Activated T-cell treated with anti-CD3 and anti-CD28 coated beads for 1 hour (primary cell): ENCODE measurements around the gene CMBL.
"Not testable (repeated sequence)": the region's sequence is repeated elsewhere in the genome, so short reads cannot be mapped to it uniquely, and the experiment has no call there.

Source experiments
- DNase-seq: peaks from one replicate; pipeline ENCODE4 v3.0.0-alpha.2; 2020; ENCODE audit warnings: low read depth

The CMBL gene

DNA sequence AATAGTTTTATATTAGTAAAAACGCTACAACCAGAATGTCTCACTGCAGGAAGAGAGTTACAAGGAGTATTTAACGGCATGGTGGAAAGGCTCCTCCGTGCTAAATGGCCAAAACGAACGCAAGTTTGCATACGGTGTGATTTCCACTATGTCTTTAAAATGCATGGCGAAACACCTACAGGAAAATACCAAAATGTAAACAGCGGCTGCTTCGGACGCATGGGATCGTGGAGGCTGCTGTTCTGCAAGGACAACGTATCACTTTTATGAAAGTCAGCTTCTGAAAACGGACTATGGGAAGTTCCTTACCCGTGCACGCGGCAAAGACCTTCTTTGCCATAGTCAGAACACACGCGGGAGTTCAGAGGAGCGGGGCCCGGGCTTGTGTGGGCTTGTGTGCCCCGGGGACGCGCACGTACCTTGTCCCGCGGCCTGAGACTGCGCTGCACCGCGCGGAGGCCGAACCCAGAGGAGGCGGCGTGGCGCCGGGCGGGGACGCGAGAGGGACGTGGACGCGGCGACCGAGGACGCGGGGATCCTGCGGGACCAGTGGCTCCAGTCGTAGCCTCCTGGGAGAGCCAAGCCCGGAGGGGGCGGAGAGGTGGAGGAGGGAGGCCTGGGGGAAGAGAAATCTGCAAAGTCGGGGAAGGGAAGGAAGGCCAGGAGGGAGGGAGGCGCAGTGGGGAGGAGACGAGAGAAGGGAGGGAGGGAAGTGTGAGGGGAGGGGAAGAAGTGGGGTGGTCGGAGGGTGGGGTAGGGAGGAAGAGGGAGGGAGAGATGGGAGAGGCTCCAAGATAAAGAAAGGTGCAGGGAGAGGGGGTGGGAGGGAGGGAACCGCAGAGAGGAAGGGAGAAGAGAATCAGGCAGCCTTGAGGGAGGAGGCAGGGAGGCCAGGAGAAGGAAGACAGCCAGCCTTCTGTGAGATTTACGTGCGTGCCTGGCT lies at the start of gene CMBL:
Gene CMBL, minus strand, starts transcription at position 697 of the 943 bp plus-strand sequence. CDS start 17,140 bp downstream, outside the sequence.
- DNase-seq, result no peak

DNA sequence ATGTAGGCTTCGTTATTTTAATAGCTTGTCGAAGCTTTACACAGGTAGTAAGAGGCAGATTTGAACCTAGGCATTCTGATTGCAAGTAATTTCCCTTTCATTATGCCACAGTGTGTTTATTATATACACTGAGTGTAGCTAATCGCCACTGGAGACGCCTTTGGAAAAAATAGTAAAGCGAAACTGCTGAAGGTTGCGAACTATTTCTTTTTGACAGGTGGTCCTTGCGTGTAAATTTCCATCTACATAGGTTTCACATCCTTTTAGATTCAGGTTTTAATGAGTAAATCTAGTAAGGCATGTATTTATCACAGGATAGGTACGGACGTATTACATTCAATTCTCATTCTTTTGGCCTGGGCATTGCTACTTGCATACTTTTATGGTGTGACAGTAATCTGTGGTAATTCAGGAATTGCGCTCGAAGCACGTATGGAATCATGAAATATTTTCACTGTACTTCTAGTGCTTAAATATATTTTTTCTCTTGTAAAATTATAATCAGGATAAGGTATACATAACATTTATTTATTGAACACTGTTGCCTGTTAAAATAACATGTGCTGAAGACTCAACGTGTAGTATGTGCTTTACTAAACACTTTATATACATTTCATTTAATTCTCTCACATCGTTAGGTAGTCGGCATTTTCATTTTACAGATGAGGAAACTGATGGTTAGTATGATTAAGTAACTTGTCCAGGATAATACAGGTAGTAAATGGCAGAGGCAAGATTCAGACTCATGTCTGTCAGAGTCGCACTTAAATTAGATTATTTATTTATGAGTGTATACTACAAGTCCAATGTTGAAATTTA lies 47.6 kb upstream of the CMBL start:
- DNase-seq, result no peak

DNA sequence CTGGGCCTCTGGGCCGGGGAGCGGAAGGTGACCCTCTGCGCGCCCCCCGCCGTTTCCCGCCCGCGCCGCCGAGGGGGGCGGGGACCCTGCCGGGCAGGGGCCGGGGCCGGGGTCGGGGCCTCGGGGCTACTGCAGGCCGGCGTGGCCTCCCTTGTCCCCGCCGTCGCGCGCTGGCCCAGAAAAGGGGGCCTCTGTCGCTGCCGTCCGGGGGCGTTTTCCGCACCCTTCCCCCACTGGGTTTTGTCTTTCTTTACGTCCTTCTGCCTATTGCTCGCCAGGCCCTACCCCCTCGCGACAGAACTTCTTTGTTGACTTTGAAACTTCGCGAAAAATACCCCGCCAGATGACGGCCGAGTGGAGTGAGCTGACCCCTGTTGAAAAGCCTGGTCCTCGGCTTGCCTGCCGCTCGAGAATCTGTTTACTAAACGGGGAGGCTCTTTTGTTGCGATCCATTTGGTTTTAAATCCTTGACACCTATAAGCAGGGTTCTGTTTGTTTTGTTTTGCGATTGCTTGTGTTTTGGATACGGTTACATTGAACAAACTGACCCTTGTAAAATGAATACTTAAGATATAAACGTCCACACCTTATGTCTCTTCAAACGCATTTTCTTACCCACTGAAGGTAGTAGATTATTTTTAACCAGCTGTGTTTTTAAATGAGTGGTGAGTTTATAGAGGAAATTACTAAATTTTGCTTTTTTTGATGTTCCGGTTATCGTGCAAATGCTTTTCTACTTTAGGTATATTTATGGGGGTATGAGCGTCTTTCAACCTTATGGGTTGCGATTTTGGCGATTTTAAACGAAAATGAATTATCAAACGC lies 46.6 kb upstream of the CMBL start:
- peak; percentile 29 for DNase-seq

DNA sequence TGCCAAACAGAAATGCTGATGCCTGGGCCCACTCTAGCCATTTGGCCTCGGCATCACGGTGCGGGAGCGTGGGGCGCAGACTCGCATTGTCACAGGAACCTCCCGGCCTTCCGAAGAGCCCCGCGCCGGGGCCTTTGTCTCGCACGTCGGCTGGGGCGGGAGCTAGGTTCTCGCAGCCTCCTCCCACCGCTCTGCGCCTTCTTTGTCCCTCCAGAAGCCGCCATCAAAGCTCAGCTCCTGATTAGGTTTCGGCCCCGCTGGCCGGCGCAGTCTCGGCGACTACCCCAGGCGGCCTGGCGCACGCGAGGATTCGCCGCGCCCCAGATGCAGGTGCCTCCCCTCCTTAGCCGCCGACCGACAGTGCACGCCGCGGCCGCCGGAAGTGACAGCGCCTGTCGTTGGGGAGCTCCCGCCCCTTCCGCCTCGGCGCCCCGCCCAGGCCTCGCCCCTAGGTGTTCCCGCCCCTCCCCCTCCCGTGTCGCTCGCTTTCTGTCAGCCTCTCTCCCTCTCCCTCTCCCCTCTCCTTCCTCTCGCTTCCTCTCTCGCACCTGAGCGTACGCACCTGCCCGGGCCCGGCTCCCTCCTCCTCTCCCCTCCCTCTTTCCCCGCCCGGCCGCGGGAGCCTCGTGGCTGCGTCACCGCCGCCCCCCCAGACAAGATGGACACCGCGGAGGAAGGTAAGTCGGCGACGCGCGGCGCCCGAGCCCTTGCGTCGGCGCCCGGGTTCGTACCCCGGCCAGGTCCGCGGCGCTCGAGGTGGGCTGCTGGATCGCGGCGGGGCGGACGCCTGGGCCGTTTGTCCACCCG lies 45.7 kb upstream of the CMBL start, which contains the start of gene MARCHF6:
Gene MARCHF6, plus strand, starts transcription at position 455 of the 807 bp plus-strand sequence. Its CDS starts 204 bp downstream, at position 659.
- DNase-seq, result peak; percentile 97

DNA sequence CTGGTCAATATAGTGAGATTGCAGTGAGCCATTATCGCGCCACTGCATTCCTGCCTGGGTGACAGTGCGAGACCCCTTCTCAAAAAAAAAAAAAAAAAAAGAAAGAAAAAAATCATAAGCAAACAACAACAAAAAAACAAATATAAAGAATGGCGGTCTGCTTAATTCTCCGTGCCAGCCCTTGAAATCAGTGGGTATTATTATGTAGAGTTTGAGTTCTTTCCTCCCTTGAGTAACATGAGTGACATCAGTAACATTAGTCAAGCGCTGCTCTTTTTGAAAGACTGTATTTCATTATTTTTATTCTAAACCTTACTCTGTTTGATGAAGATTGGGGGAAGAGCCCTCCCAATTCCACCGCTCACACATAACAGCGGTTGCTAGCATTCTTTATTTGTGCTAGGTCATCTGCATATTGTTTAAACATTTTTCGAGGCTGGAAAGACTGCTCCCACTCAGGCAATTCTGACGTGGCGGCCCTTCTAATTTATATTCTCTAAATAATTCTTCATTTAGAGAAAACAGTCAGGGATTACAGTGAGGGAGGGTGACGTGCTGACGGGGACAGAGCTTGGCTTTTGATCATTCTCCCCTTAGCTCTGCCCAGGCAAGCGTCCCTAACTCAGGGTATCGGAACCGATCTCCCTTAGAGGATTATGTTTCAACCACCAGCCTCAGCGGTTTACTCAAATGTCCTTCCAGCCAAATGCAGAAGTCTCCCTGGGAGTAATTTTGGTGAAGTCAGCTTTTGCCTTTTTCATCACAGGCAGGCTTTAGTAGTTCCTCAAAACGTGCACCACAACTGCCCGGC lies 44.9 kb upstream of the CMBL start:
- peak; percentile 9 for DNase-seq

DNA sequence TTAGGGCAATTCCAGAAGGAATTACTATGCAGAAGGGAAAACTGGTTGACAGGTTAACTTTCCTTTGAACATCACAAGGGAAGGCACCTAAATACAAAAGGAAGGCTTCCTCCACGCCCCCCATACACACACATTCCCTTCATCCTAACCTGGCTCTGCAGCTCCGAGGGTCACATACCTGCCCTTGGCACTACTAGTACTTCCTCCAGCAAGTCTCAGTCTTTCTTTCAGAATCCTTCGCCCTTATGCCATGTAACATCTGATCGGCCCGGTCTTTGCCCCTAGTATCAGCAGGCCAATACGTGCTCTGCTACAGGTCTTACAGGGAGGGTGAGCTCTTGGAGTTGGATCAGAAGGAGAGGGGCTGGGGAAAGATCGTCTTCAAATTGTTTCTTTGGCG lies 44.2 kb upstream of the CMBL start:
- DNase-seq, result no peak

DNA sequence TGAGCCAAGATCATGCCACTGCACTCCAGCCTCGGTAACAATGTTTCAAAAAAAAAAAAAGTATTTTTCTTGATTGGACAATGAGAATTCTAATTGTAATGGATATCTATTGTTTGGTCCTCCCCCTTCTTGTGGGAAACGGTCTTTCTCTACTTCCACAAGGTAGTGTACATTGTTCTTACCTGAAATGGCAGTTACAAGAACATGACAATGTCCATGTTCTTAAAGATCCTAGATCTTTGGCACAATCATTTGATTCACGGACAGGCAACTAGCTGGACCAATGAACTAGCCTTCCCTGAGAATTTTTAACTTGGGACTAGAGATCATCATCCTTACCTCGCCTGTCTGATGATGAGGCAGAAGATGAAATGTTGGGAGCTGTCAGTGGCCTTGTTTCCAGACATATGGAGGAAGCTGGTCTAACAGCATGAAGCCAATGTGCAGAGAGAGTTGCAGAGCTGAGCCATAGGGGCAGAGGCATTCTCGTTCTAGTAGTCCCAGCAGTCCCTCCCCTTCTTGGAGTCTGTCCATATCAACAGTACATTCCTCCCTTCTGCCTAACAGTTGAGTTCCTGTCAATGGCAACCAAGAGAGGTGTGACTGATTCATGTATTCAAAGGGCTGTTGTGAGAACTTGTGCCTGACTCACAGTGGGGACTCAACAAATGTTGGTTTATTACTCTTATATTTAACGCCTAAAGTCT lies 43.6 kb upstream of the CMBL start:
- DNase-seq, result no peak

DNA sequence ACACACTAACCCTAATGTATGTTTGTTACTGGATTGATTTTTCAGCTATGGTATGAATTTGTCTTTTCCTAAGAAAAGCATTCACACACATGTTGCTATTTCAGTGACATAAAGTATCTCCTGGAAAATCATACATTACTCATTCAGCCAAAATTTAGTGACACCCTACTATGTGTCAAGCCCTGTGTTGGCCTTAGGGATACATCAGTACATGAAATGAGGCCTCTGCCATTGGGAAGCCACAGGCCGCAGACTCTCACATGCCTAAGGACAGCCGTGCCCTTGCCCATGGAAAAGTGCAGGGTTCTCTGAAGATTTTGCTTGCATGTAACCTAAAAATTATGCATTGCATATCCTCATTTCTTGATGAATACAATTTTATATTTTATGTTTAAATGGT lies 40.6 kb upstream of the CMBL start:
- DNase-seq, result no peak

DNA sequence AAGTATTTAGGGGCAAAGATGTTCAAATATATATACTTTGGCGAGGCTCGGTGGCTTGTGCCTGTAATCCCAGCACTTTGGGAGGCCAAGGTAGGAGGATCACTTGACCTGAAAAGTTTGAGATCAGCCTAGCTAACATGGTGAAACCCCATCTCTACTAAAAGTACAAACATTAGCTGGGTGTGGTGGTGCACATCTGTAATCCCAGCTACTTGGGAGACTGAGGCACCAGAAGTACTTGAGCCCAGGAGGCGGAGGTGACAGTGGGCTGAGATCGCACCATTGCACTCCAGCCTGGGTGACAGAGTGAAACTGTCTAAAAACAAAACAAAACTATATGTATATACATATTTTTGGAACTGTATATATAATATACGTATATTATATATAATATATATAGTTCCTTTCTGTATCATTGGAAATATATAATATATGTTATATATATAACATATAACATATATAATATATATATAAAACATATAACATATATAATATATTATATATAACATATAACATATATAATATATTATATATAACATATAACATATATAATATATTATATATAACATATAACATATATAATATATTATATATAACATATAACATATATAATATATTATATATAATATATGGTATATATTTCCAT lies 36.9 kb upstream of the CMBL start:
- DNase-seq, result not testable (repeated sequence)

DNA sequence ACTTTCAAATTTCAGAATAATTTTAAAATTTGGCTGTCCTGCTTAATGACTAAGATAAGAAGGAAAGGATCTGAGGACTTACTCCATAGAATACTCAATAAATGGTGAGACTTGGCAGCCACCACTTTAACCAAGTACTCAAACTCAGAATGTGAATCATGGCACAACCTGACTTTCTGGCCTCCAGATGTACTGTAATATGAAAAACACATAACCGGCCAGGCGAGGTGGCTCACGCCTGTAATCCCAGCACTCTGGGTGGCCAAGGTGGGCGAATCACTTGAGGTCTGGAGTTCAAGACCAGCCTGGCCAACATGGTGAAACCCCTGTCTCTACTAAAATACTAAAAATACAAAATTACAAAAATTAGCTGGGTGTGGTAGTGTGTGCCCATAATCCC lies 35.8 kb upstream of the CMBL start:
- DNase-seq, result no peak

DNA sequence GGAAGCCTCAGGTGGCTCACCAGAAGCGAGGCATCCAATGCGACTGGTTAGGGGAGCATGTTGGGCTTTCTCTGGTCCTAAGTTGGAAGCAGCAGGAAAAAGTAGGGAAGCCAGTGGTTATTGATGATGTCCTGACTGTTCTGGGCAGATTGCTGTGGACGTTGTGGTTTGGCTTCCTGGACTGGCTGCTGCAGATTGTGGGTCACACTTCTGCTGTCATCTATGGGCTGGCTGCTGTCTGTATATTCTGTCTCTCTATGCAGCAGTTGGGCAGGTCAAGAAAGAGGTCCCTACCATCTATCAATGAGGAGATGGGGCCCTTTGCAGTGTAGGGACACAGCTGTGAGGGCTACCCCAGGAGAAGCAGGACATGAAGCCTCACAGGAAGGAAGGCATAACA lies 32.3 kb upstream of the CMBL start:
- no peak for DNase-seq

DNA sequence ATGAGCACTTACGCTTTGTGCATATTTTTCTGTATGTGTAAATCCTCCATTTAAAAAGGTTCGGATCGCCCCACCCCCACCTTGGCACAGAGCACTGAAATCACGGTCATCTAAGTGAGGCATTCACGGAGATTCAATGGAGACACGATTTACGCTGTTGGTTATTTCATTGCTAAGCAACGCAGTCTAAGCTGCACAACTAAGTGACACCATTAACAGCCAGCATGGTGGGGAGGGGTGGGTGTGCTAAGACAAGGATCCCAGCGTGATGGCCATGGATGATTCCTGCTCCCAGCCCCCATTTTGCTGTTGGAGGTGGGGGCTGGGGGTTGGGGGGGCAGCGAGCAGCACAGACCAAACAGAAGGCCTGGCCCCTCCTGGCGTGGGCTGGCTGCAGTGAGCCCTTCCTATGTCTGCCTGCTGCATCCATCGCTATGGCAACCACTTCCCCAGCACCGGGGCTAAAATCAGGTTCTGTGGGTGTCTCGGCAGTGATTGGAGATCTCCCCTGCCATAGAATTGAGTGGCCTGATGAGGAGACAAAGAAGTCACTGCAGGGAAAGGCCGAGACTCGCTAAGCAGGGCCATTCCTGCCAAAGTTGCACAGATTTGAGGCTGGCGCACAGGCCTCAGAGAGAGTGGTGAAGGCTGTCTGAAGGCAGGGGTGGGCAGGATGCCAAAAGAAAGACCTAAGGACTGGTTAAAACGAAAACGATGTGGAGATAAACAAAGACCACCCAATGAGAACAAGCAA lies 31.5 kb upstream of the CMBL start:
- DNase-seq, result no peak

DNA sequence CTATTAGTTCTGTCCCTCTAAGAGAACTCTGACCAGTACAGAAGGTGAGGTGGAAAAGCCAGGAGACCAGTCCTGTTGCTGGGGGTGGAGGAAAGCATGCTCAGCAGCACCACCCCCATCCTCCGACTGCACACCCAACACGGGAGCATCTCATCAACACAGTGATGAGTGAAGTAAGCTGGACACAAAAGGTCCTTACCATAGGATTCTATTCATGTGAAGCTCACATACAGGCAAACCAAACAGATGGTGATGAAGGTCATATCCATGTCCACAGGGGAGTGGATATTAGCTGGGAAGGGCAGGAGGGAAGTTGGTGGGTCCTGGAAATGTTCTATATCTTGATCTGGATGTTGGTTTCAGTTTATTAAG lies 31.0 kb upstream of the CMBL start:
- DNase-seq, result no peak

DNA sequence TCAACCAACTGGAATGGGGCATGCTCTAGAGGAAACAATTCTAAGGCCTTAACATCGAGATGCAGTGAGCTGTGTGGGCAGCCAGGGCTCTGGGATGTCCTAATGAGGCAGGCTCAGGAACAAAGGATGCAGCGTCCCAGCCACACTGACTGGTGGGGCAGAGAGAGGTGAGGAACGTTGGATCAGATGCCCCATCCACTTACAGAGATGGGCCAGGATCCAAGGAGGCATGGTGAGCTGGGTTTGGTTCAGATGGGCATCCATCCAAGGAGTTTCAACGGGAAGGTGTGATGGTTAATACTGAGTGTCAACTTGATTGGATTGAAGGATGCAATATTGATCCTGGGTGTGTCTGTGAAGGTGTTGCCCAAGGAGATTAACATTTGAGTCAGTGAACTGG lies 30.3 kb upstream of the CMBL start:
- no peak for DNase-seq

DNA sequence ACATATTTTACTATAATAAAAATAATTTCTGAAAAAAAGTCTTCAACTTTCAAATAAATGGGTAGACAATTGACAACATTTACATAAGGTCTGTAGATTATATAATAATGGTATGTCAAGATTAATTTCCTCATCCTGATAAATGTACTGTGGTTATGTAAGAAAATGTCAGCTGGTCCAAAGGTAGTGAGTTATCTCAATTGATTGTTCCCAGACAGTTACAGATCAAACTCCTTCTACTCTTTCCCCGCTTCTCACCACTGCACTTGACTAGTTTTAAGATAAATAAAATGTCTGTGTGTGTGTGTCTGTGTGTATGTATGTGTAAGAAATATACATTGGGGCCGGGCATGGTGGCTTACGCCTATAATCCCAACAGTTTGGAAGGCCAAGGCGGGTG lies 29.4 kb upstream of the CMBL start:
- DNase-seq, result no peak

DNA sequence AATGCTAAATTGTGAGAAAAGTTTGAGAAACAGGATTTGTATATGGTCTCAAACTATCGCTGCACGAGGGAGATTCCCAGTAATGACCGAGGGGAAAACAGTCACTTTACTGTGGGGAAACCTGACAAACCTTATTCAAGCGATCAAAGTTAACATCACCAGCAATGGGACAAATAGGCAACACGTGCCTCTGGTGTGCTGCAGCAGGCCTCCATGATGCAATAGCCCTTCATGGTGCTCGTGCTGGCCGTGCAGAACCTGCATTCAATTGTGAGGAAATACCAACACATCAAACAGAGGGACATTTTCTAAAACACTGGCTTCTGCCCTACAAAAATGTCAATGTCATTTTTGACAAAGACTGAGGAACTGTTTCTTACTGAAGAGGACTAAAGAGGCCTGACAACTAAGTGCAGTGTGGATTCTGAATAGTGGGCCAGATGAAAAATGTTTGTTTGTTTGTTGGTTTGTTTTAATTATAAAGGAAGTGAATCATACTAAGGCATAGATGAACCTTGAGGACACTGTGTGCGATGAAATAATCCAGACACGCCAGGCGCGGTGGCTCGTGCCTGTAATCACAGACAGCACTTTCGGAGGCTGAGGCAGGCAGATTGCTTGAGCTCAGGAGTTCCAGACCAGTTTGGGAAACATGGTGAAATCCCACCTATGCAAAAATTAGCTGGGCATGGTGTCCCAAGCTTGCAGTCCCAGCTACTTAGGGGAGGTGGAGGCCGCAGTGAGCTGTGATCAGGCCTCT lies 28.2 kb upstream of the CMBL start:
- no peak for DNase-seq

DNA sequence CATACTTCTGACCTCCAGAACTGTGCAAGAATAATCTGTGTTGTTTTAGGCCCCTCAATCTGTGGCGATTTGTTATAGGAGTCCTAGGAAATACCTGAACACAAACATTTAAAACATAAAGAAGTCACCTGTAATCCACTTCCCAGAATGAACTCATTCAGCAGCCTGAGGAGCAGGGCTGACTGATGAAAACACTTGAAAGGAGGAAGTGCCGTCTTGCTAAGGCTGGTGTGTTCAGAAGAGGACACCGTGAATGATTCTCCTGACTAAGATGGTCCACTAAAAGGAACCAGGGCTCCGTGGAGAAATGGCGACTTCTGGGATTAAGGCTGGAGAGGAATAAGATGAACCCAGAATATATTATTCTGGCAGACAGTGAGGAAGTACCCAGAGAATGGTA lies 27.1 kb upstream of the CMBL start:
- DNase-seq, result no peak
